Measurements from ENCODE around the gene AMZ2. TPM values are rescaled to one million over a fixed set of nuclear protein-coding genes. Genes with fewer than 3 reads are reported as not detected.

AMZ2 gene
- polyA plus RNA-seq, 4 donors = 29.1 to 50.8 (median 33.9) TPM

GRCh38 chr17:68288804-68289203, 41.0 kb downstream of the AMZ2 start:
- Histone ChIP-seq H3K36me3 (ENCODE audit: control insufficient read depth in 3 of 3, insufficient read depth in 2 of 3, low read depth in 1 of 3, low read length in 3 of 3) (no peaks in the 10 kb centered on the region), H3K4me3 (ENCODE audit: low read depth in 1 of 3, low read length in 3 of 3) (no peak overlapping the region), H3K9me3 (ENCODE audit: control insufficient read depth in 2 of 2, insufficient read depth in 1 of 2, low read depth in 1 of 2, low read length in 1 of 2) (no peaks in the 10 kb centered on the region), H3K27me3 (ENCODE audit: control insufficient read depth in 3 of 3, insufficient read depth in 3 of 3, low read length in 3 of 3) (peaks cover 0 to 50% (median 9%) of the 10 kb centered on the region in 3 donors), H3K4me1 (ENCODE audit: control insufficient read depth in 3 of 3, insufficient read depth in 2 of 3, low read depth in 1 of 3, low read length in 2 of 3) (peaks cover 0 to 4% (median 0%) of the 10 kb centered on the region in 3 donors), H3K27ac (ENCODE audit: low read depth in 1 of 3, low read length in 2 of 3) (no peak overlapping the region)
- no peak for DNase-seq
- WGBS, 3 donors = 62 to 70% (median 66%) methylated on average over 7 of the region's 7 CpGs
- no peak for FAIRE-seq

- no peaks in the 10 kb centered on the region for H3K9me3 ChIP-seq (ENCODE audit: control insufficient read depth in 2 of 2, insufficient read depth in 1 of 2, low read depth in 1 of 2, low read length in 1 of 2)
- DNase-seq (no peak), FAIRE-seq (no peak)
- no peak overlapping the region for H3K4me3 ChIP-seq (ENCODE audit: low read depth in 1 of 3, low read length in 3 of 3)
- H3K4me1 ChIP-seq (ENCODE audit: control insufficient read depth in 3 of 3, insufficient read depth in 2 of 3, low read depth in 1 of 3, low read length in 2 of 3) = peaks cover 0 to 4% (median 0%) of the 10 kb centered on the region in 3 donors
- 64 to 69% (median 67%) methylated on average over 7 of the region's 7 CpGs for WGBS, 3 donors
- no peak overlapping the region for H3K27ac ChIP-seq (ENCODE audit: low read depth in 1 of 3, low read length in 2 of 3)
- no peaks in the 10 kb centered on the region for H3K36me3 ChIP-seq (ENCODE audit: control insufficient read depth in 3 of 3, insufficient read depth in 2 of 3, low read depth in 1 of 3, low read length in 3 of 3)
- peaks cover 0 to 56% (median 9%) of the 10 kb centered on the region in 3 donors for H3K27me3 ChIP-seq (ENCODE audit: control insufficient read depth in 3 of 3, insufficient read depth in 3 of 3, low read length in 3 of 3)
These were observed 41.6 kb downstream of the AMZ2 start for GRCh38 chr17:68289473-68289872.

GRCh38 chr17:68289936-68290267, 42.1 kb downstream of the AMZ2 start:
- no peak overlapping the region for H3K27ac ChIP-seq (ENCODE audit: low read depth in 1 of 3, low read length in 2 of 3)

GRCh38 chr17:68290268-68290954, 42.6 kb downstream of the AMZ2 start:
- FAIRE-seq (no peak), DNase-seq (peak in 1 of 2 donors; percentile 36)
- Histone ChIP-seq H3K36me3 (ENCODE audit: control insufficient read depth in 3 of 3, insufficient read depth in 2 of 3, low read depth in 1 of 3, low read length in 3 of 3) (no peaks in the 10 kb centered on the region), H3K9me3 (ENCODE audit: control insufficient read depth in 2 of 2, insufficient read depth in 1 of 2, low read depth in 1 of 2, low read length in 1 of 2) (no peaks in the 10 kb centered on the region), H3K4me3 (ENCODE audit: low read depth in 1 of 3, low read length in 3 of 3) (peak overlapping the region; percentile 32 to 62 (median 40)), H3K27me3 (ENCODE audit: control insufficient read depth in 3 of 3, insufficient read depth in 3 of 3, low read length in 3 of 3) (peaks cover 0 to 57% (median 9%) of the 10 kb centered on the region in 3 donors), H3K27ac (ENCODE audit: low read depth in 1 of 3, low read length in 2 of 3) (peak overlapping the region in 1 of 3 donors; percentile 72), H3K4me1 (ENCODE audit: control insufficient read depth in 3 of 3, insufficient read depth in 2 of 3, low read depth in 1 of 3, low read length in 2 of 3) (peaks cover 0 to 4% (median 0%) of the 10 kb centered on the region in 3 donors)
- 1 to 3% (median 3%) methylated on average over 42 to 50 of the region's 50 CpGs for WGBS, 3 donors

More at GRCh38 chr17:68289936-68290267, 42.1 kb downstream of the AMZ2 start:
- Histone ChIP-seq H3K4me1 (ENCODE audit: control insufficient read depth in 3 of 3, insufficient read depth in 2 of 3, low read depth in 1 of 3, low read length in 2 of 3) (peaks cover 0 to 4% (median 0%) of the 10 kb centered on the region in 3 donors), H3K9me3 (ENCODE audit: control insufficient read depth in 2 of 2, insufficient read depth in 1 of 2, low read depth in 1 of 2, low read length in 1 of 2) (no peaks in the 10 kb centered on the region), H3K4me3 (ENCODE audit: low read depth in 1 of 3, low read length in 3 of 3) (peak overlapping the region in 2 of 3 donors; percentile 32 to 62), H3K27me3 (ENCODE audit: control insufficient read depth in 3 of 3, insufficient read depth in 3 of 3, low read length in 3 of 3) (peaks cover 0 to 57% (median 9%) of the 10 kb centered on the region in 3 donors), H3K36me3 (ENCODE audit: control insufficient read depth in 3 of 3, insufficient read depth in 2 of 3, low read depth in 1 of 3, low read length in 3 of 3) (no peaks in the 10 kb centered on the region)
- DNase-seq (no peak), FAIRE-seq (no peak)
- WGBS, 3 donors = 14 to 15% (median 15%) methylated on average over 9 of the region's 9 CpGs

GRCh38 chr17:68290955-68291835, 43.4 kb downstream of the AMZ2 start, which contains the start of the genes ARSG and SLC16A6:
Gene ARSG, plus strand, starts transcription at chr17:68291495. Its CDS starts 15,999 bp downstream, at chr17:68307494.
Gene SLC16A6, minus strand, starts transcription at chr17:68291127. Its CDS starts 12,807 bp downstream, at chr17:68278320.
- DNase-seq = peak; percentile 31 to 70
- WGBS, 3 donors = 1% methylated on average over 61 to 96 of the region's 96 CpGs
- FAIRE-seq = no peak
- Histone ChIP-seq H3K9me3 (ENCODE audit: control insufficient read depth in 2 of 2, insufficient read depth in 1 of 2, low read depth in 1 of 2, low read length in 1 of 2) (no peaks in the 10 kb centered on the region), H3K36me3 (ENCODE audit: control insufficient read depth in 3 of 3, insufficient read depth in 2 of 3, low read depth in 1 of 3, low read length in 3 of 3) (no peaks in the 10 kb centered on the region), H3K4me1 (ENCODE audit: control insufficient read depth in 3 of 3, insufficient read depth in 2 of 3, low read depth in 1 of 3, low read length in 2 of 3) (peaks cover 0 to 4% (median 0%) of the 10 kb centered on the region in 3 donors), H3K4me3 (ENCODE audit: low read depth in 1 of 3, low read length in 3 of 3) (peak within 1 kb of the TSS; percentile 32 to 62 (median 40)), H3K27me3 (ENCODE audit: control insufficient read depth in 3 of 3, insufficient read depth in 3 of 3, low read length in 3 of 3) (peaks cover 0 to 59% (median 9%) of the 10 kb centered on the region in 3 donors), H3K27ac (ENCODE audit: low read depth in 1 of 3, low read length in 2 of 3) (peak within 1 kb of the TSS; percentile 34 to 87 (median 43))

- Histone ChIP-seq H3K9me3 (ENCODE audit: control insufficient read depth in 2 of 2, insufficient read depth in 1 of 2, low read depth in 1 of 2, low read length in 1 of 2) (no peaks in the 10 kb centered on the region), H3K36me3 (ENCODE audit: control insufficient read depth in 3 of 3, insufficient read depth in 2 of 3, low read depth in 1 of 3, low read length in 3 of 3) (no peaks in the 10 kb centered on the region), H3K4me3 (ENCODE audit: low read depth in 1 of 3, low read length in 3 of 3) (peak overlapping the region; percentile 32 to 62 (median 40)), H3K27me3 (ENCODE audit: control insufficient read depth in 3 of 3, insufficient read depth in 3 of 3, low read length in 3 of 3) (peaks cover 0 to 63% (median 9%) of the 10 kb centered on the region in 3 donors), H3K27ac (ENCODE audit: low read depth in 1 of 3, low read length in 2 of 3) (peak overlapping the region; percentile 34 to 87 (median 43)), H3K4me1 (ENCODE audit: control insufficient read depth in 3 of 3, insufficient read depth in 2 of 3, low read depth in 1 of 3, low read length in 2 of 3) (peaks cover 0 to 4% (median 0%) of the 10 kb centered on the region in 3 donors)
- DNase-seq (peak; percentile 68 to 76), FAIRE-seq (no peak)
- WGBS, 3 donors = 1 to 2% (median 2%) methylated on average over 53 to 76 of the region's 76 CpGs
These were observed 44.2 kb downstream of the AMZ2 start for GRCh38 chr17:68291836-68292688.

GRCh38 chr17:68292689-68293040, 44.8 kb downstream of the AMZ2 start:
- H3K27ac ChIP-seq (ENCODE audit: low read depth in 1 of 3, low read length in 2 of 3) = peak overlapping the region in 2 of 3 donors; percentile 43 to 87
- no peak overlapping the region for H3K4me3 ChIP-seq (ENCODE audit: low read depth in 1 of 3, low read length in 3 of 3)
- FAIRE-seq = no peak
- H3K9me3 ChIP-seq (ENCODE audit: control insufficient read depth in 2 of 2, insufficient read depth in 1 of 2, low read depth in 1 of 2, low read length in 1 of 2) = no peaks in the 10 kb centered on the region
- peaks cover 0 to 4% (median 0%) of the 10 kb centered on the region in 3 donors for H3K4me1 ChIP-seq (ENCODE audit: control insufficient read depth in 3 of 3, insufficient read depth in 2 of 3, low read depth in 1 of 3, low read length in 2 of 3)
- no peak for DNase-seq
- H3K27me3 ChIP-seq (ENCODE audit: control insufficient read depth in 3 of 3, insufficient read depth in 3 of 3, low read length in 3 of 3) = peaks cover 0 to 61% (median 9%) of the 10 kb centered on the region in 3 donors
- no peaks in the 10 kb centered on the region for H3K36me3 ChIP-seq (ENCODE audit: control insufficient read depth in 3 of 3, insufficient read depth in 2 of 3, low read depth in 1 of 3, low read length in 3 of 3)
- WGBS, 3 donors = 48 to 57% (median 55%) methylated on average over 9 of the region's 9 CpGs

All from small intestine (tissue), 7 donors.